ENCODE results near the gene VWA5B2.

The VWA5B2 gene

GRCh38 chr3:184209146-184209923 is 20.1 kb upstream of the VWA5B2 start:
- H3K4me1 ChIP-seq (ENCODE audit: low read length) = no peaks in the 10 kb centered on the region
- H3K79me2 ChIP-seq (ENCODE audit: low read length) = no peaks in the 10 kb centered on the region
- H3K36me3 ChIP-seq (replicated peaks; ENCODE audit: low read depth, low read length) = no peaks in the 10 kb centered on the region
- no peak overlapping the region for H3K4me2 ChIP-seq (ENCODE audit: low read length)
- H3K4me3 ChIP-seq (ENCODE audit: low read length) = no peak overlapping the region
- no peaks in the 10 kb centered on the region for H4K20me1 ChIP-seq (ENCODE audit: insufficient read depth, low read length)
- TF ChIP-seq EZH2phosphoT487 (IDR thresholded peaks at IDR 0.05; ENCODE audit: low read depth) = no peak
- no peak for TF ChIP-seq CTCF (IDR thresholded peaks at IDR 0.05; ENCODE audit: low read depth, low read length)
- H3K9me3 ChIP-seq (ENCODE audit: insufficient read depth, low read length) = no peaks in the 10 kb centered on the region
- no peak overlapping the region for H3K27ac ChIP-seq (ENCODE audit: low read length)
- peaks cover 18% of the 10 kb centered on the region for H3K27me3 ChIP-seq (ENCODE audit: low read depth, low read length)
- H3K9ac ChIP-seq (ENCODE audit: low read length) = no peak overlapping the region
- no peak overlapping the region for H2AFZ ChIP-seq (ENCODE audit: low read depth, low read length)

GRCh38 chr3:184211297-184211696 is 18.1 kb upstream of the VWA5B2 start:
- H3K4me2 ChIP-seq (ENCODE audit: low read length) = no peak overlapping the region
- H3K27me3 ChIP-seq (ENCODE audit: low read depth, low read length) = peaks cover 26% of the 10 kb centered on the region
- no peaks in the 10 kb centered on the region for H4K20me1 ChIP-seq (ENCODE audit: insufficient read depth, low read length)
- TF ChIP-seq EZH2phosphoT487 (IDR thresholded peaks at IDR 0.05; ENCODE audit: low read depth) = no peak
- no peak for TF ChIP-seq CTCF (IDR thresholded peaks at IDR 0.05; ENCODE audit: low read depth, low read length)
- H3K79me2 ChIP-seq (ENCODE audit: low read length) = no peaks in the 10 kb centered on the region
- H3K4me3 ChIP-seq (ENCODE audit: low read length) = no peak overlapping the region
- no peak overlapping the region for H3K9ac ChIP-seq (ENCODE audit: low read length)
- H3K4me1 ChIP-seq (ENCODE audit: low read length) = no peaks in the 10 kb centered on the region
- no peak overlapping the region for H2AFZ ChIP-seq (ENCODE audit: low read depth, low read length)
- no peak overlapping the region for H3K27ac ChIP-seq (ENCODE audit: low read length)
- no peaks in the 10 kb centered on the region for H3K9me3 ChIP-seq (ENCODE audit: insufficient read depth, low read length)
- no peaks in the 10 kb centered on the region for H3K36me3 ChIP-seq (replicated peaks; ENCODE audit: low read depth, low read length)

GRCh38 chr3:184211718-184212117 is 17.7 kb upstream of the VWA5B2 start:
- TF ChIP-seq CTCF (IDR thresholded peaks at IDR 0.05; ENCODE audit: low read depth, low read length) (no peak), EZH2phosphoT487 (IDR thresholded peaks at IDR 0.05; ENCODE audit: low read depth) (no peak)
- Histone ChIP-seq H3K79me2 (ENCODE audit: low read length) (no peaks in the 10 kb centered on the region), H3K27ac (ENCODE audit: low read length) (no peak overlapping the region), H3K36me3 (replicated peaks; ENCODE audit: low read depth, low read length) (no peaks in the 10 kb centered on the region), H3K4me3 (ENCODE audit: low read length) (no peak overlapping the region), H4K20me1 (ENCODE audit: insufficient read depth, low read length) (no peaks in the 10 kb centered on the region), H3K4me1 (ENCODE audit: low read length) (no peaks in the 10 kb centered on the region), H3K9me3 (ENCODE audit: insufficient read depth, low read length) (no peaks in the 10 kb centered on the region), H3K27me3 (ENCODE audit: low read depth, low read length) (peaks cover 22% of the 10 kb centered on the region), H2AFZ (ENCODE audit: low read depth, low read length) (no peak overlapping the region), H3K9ac (ENCODE audit: low read length) (no peak overlapping the region), H3K4me2 (ENCODE audit: low read length) (no peak overlapping the region)

- H3K4me3 ChIP-seq (ENCODE audit: low read length) = no peak overlapping the region
- H3K9ac ChIP-seq (ENCODE audit: low read length) = no peak overlapping the region
- no peak overlapping the region for H2AFZ ChIP-seq (ENCODE audit: low read depth, low read length)
- H3K4me2 ChIP-seq (ENCODE audit: low read length) = no peak overlapping the region
- H3K27me3 ChIP-seq (ENCODE audit: low read depth, low read length) = 0 out of 2 replicates have a peak, but pooled peaks cover 12% of the 10 kb centered on the region
- no peak overlapping the region for H3K27ac ChIP-seq (ENCODE audit: low read length)
- no peaks in the 10 kb centered on the region for H3K79me2 ChIP-seq (ENCODE audit: low read length)
- H3K4me1 ChIP-seq (ENCODE audit: low read length) = no peaks in the 10 kb centered on the region
- no peaks in the 10 kb centered on the region for H4K20me1 ChIP-seq (ENCODE audit: insufficient read depth, low read length)
- no peaks in the 10 kb centered on the region for H3K9me3 ChIP-seq (ENCODE audit: insufficient read depth, low read length)
- H3K36me3 ChIP-seq (replicated peaks; ENCODE audit: low read depth, low read length) = no peaks in the 10 kb centered on the region
- TF ChIP-seq CTCF (IDR thresholded peaks at IDR 0.05; ENCODE audit: low read depth, low read length) (no peak), EZH2phosphoT487 (IDR thresholded peaks at IDR 0.05; ENCODE audit: low read depth) (no peak)
These were observed 10.6 kb upstream of the VWA5B2 start for GRCh38 chr3:184218814-184219213.
